Effector CD8-positive, alpha-beta T cell (primary cell): ENCODE measurements around the gene DMRT2.

Source experiments
- DNase-seq: peaks from one replicate; lab custom pipeline; 2025; lab: John Stamatoyannopoulos, UW
- total RNA-seq, 4 experiments: gene quantifications; one replicate each; lab custom pipeline; 2026; lab: John Stamatoyannopoulos, UW

The DMRT2 gene
- 0 to 0.49 (median 0.15) reads per million in 4 experiments for total RNA-seq

GRCh38 chr9:1050125-1050895 is at the start of gene DMRT2:
Gene DMRT2 (plus strand): TSS chr9:1050357. CDS start chr9:1051614, 1,257 bp downstream.
- no peak for DNase-seq

- no peak for DNase-seq
Measured at GRCh38 chr9:1001838-1002237, 48.3 kb upstream of the DMRT2 start.

- no peak for DNase-seq
Measured at GRCh38 chr9:1002678-1003077, 47.5 kb upstream of the DMRT2 start.

GRCh38 chr9:1005043-1005667 is 45.0 kb upstream of the DMRT2 start:
- DNase-seq, result no peak

GRCh38 chr9:1007312-1007711 is 42.8 kb upstream of the DMRT2 start:
- DNase-seq, result no peak

- DNase-seq, result no peak
Measured at GRCh38 chr9:1008216-1008615, 41.9 kb upstream of the DMRT2 start.

- peak; percentile 52 for DNase-seq
Measured at GRCh38 chr9:1009101-1009707, 41.0 kb upstream of the DMRT2 start.

GRCh38 chr9:1013021-1013420 is 37.1 kb upstream of the DMRT2 start:
- DNase-seq, result no peak

- no peak for DNase-seq
Measured at GRCh38 chr9:1014225-1014624, 35.9 kb upstream of the DMRT2 start.

GRCh38 chr9:1014640-1015039 is 35.5 kb upstream of the DMRT2 start:
- DNase-seq, result no peak

- no peak for DNase-seq
Measured at GRCh38 chr9:1018121-1018520, 32.0 kb upstream of the DMRT2 start.

- no peak for DNase-seq
Measured at GRCh38 chr9:1024112-1024511, 26.0 kb upstream of the DMRT2 start.

- DNase-seq, result no peak
Measured at GRCh38 chr9:1025131-1025530, 25.0 kb upstream of the DMRT2 start.

GRCh38 chr9:1026219-1026618 is 23.9 kb upstream of the DMRT2 start:
- no peak for DNase-seq

- no peak for DNase-seq
Measured at GRCh38 chr9:1028501-1029190, 21.5 kb upstream of the DMRT2 start.

GRCh38 chr9:1031951-1032601 is 18.1 kb upstream of the DMRT2 start:
- no peak for DNase-seq

- no peak for DNase-seq
Measured at GRCh38 chr9:1034271-1034670, 15.9 kb upstream of the DMRT2 start.

GRCh38 chr9:1039589-1039988 is 10.6 kb upstream of the DMRT2 start:
- no peak for DNase-seq

GRCh38 chr9:1042466-1042865 is 7.7 kb upstream of the DMRT2 start:
- DNase-seq, result no peak

- no peak for DNase-seq
Measured at GRCh38 chr9:1044643-1045042, 5.5 kb upstream of the DMRT2 start.

GRCh38 chr9:1046639-1047572 is 3.3 kb upstream of the DMRT2 start:
- no peak for DNase-seq
